Glomerular endothelial cell (primary cell): ENCODE measurements around the gene MOB2. TPM values are rescaled to one million over a fixed set of nuclear protein-coding genes. Genes with fewer than 3 reads are reported as not detected.

Experiments
- DNase-seq: peaks from one replicate; pipeline ENCODE4 v3.0.0-alpha.2; 2011; ENCODE audit warnings: low read depth, low spot score; ENCODE audit errors: extremely low read depth
- total RNA-seq: library from RNA; depleted of rRNA; stranded (reverse); fragments of >200 nt; gene quantifications from 2 replicates; pipeline ENCODE4 v1.2.3, GENCODE V29; 2015

Gene MOB2
- total RNA-seq, 1 donor from 2014 or later = 34.6 TPM

GRCh38 chr11:1506981-1507380 is 20.4 kb upstream of the MOB2 start:
- no peak for DNase-seq

- DNase-seq = no peak
Observed at GRCh38 chr11:1505480-1505879, 18.9 kb upstream of the MOB2 start.

- DNase-seq = no peak
Observed at GRCh38 chr11:1504581-1505290, 18.2 kb upstream of the MOB2 start.

GRCh38 chr11:1504138-1504537 is 17.6 kb upstream of the MOB2 start:
- DNase-seq = no peak

- no peak for DNase-seq
Observed at GRCh38 chr11:1503708-1504104, 17.1 kb upstream of the MOB2 start.

- no peak for DNase-seq
Observed at GRCh38 chr11:1502954-1503707, 16.6 kb upstream of the MOB2 start.

- DNase-seq = no peak
Observed at GRCh38 chr11:1502168-1502953, 15.8 kb upstream of the MOB2 start.

- no peak for DNase-seq
Observed at GRCh38 chr11:1501421-1502167, 15.0 kb upstream of the MOB2 start.

- no peak for DNase-seq
Observed at GRCh38 chr11:1500466-1501420, 14.2 kb upstream of the MOB2 start.

- DNase-seq = no peak
Observed at GRCh38 chr11:1499899-1500298, 13.3 kb upstream of the MOB2 start.

GRCh38 chr11:1499261-1499890 is 12.8 kb upstream of the MOB2 start:
- no peak for DNase-seq

GRCh38 chr11:1498262-1498661 is 11.7 kb upstream of the MOB2 start:
- no peak for DNase-seq

- DNase-seq = no peak
Observed at GRCh38 chr11:1497600-1497999, 11.0 kb upstream of the MOB2 start.

GRCh38 chr11:1496761-1497095 is 10.1 kb upstream of the MOB2 start:
- no peak for DNase-seq

- DNase-seq = no peak
Observed at GRCh38 chr11:1496091-1496760, 9.6 kb upstream of the MOB2 start.

GRCh38 chr11:1494650-1495049 is 8.1 kb upstream of the MOB2 start:
- DNase-seq = no peak

- DNase-seq = no peak
Observed at GRCh38 chr11:1493650-1494244, 7.2 kb upstream of the MOB2 start.

GRCh38 chr11:1491379-1491778 is 4.8 kb upstream of the MOB2 start:
- DNase-seq = no peak
